Endothelial cell (in vitro differentiated cells): ENCODE data around the gene PTPRN2. TPM values are rescaled to one million over a fixed set of nuclear protein-coding genes. Genes with fewer than 3 reads are reported as not detected.

Experiments
- DNase-seq: peaks from one replicate; pipeline ENCODE4 v3.0.0; 2021; ENCODE audit warnings: low spot score
- H3K27ac Mint-ChIP-seq: one replicate; pipeline ENCODE4 v1.8.0; 2021; ENCODE audit warnings: mixed read lengths, inconsistent platforms; ENCODE audit not compliant: unreplicated experiment
- H3K27me3 Mint-ChIP-seq: one replicate; pipeline ENCODE4 v1.8.0; 2021; ENCODE audit warnings: mild to moderate bottlenecking, moderate library complexity, mixed read lengths, inconsistent platforms; ENCODE audit not compliant: unreplicated experiment
- H3K36me3 Mint-ChIP-seq: one replicate; pipeline ENCODE4 v1.8.0; 2021; ENCODE audit warnings: mild to moderate bottlenecking, low read depth, mixed read lengths, inconsistent platforms; ENCODE audit not compliant: unreplicated experiment
- H3K4me1 Mint-ChIP-seq: one replicate; pipeline ENCODE4 v1.8.0; 2021; ENCODE audit warnings: mild to moderate bottlenecking, mixed read lengths, inconsistent platforms; ENCODE audit not compliant: unreplicated experiment
- H3K4me3 Mint-ChIP-seq: one replicate; pipeline ENCODE4 v1.8.0; 2021; ENCODE audit warnings: mild to moderate bottlenecking, mixed read lengths, inconsistent platforms; ENCODE audit not compliant: unreplicated experiment
- H3K9me3 Mint-ChIP-seq: one replicate; pipeline ENCODE4 v1.8.0; 2021; ENCODE audit warnings: mixed read lengths, inconsistent platforms; ENCODE audit not compliant: unreplicated experiment
- total RNA-seq: library from RNA; stranded (reverse); fragmentation: NEBNext Ultra II Directional; extraction: Animal tissue kit (Norgen Biotek cat#: 25700); gene quantifications from one replicate; pipeline ENCODE4 v1.2.1, GENCODE V29; 2021; ENCODE audit not compliant: unreplicated experiment
- TF ChIP-seq, protein P1 (sequence below): fragments of 200-600 bp; sonication (generic); IDR thresholded peaks from one replicate; pipeline ENCODE4 v1.5.0; 2021; ENCODE audit warnings: antibody characterized with exemption; ENCODE audit not compliant: unreplicated experiment

The PTPRN2 gene
- total RNA-seq, 1 donor from 2014 or later = 0.18 TPM

DNA sequence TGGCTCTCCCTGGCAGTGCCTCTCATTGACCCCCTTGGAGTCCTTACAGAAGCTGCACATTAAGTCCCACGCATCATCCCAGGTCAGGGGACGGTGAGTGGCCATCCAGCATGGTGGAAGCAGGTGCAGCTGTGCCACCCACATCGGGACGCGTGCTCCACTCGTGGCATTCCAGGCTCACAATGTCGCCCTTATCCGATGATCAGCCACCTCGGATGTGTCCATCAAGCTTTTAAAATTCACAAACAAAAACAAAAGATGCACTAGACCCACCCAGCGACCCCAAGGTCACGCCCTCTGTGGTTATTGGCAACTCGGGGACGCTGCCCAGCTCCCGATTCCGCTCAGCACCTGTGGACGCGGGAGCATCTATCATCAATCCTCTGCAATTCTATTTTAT is 530.9 kb downstream of the PTPRN2 start:
- peaks cover 30% of the 10 kb centered on the region for H3K36me3 Mint-ChIP-seq
- H3K4me3 Mint-ChIP-seq = no peak overlapping the region
- H3K9me3 Mint-ChIP-seq = peaks cover 45% of the 10 kb centered on the region
- no peaks in the 10 kb centered on the region for H3K4me1 Mint-ChIP-seq
- H3K27me3 Mint-ChIP-seq = peaks cover 18% of the 10 kb centered on the region
- H3K27ac Mint-ChIP-seq = no peak overlapping the region
- no peak for DNase-seq
- TF ChIP-seq, protein P1, sequence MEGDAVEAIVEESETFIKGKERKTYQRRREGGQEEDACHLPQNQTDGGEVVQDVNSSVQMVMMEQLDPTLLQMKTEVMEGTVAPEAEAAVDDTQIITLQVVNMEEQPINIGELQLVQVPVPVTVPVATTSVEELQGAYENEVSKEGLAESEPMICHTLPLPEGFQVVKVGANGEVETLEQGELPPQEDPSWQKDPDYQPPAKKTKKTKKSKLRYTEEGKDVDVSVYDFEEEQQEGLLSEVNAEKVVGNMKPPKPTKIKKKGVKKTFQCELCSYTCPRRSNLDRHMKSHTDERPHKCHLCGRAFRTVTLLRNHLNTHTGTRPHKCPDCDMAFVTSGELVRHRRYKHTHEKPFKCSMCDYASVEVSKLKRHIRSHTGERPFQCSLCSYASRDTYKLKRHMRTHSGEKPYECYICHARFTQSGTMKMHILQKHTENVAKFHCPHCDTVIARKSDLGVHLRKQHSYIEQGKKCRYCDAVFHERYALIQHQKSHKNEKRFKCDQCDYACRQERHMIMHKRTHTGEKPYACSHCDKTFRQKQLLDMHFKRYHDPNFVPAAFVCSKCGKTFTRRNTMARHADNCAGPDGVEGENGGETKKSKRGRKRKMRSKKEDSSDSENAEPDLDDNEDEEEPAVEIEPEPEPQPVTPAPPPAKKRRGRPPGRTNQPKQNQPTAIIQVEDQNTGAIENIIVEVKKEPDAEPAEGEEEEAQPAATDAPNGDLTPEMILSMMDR = no peak

DNA sequence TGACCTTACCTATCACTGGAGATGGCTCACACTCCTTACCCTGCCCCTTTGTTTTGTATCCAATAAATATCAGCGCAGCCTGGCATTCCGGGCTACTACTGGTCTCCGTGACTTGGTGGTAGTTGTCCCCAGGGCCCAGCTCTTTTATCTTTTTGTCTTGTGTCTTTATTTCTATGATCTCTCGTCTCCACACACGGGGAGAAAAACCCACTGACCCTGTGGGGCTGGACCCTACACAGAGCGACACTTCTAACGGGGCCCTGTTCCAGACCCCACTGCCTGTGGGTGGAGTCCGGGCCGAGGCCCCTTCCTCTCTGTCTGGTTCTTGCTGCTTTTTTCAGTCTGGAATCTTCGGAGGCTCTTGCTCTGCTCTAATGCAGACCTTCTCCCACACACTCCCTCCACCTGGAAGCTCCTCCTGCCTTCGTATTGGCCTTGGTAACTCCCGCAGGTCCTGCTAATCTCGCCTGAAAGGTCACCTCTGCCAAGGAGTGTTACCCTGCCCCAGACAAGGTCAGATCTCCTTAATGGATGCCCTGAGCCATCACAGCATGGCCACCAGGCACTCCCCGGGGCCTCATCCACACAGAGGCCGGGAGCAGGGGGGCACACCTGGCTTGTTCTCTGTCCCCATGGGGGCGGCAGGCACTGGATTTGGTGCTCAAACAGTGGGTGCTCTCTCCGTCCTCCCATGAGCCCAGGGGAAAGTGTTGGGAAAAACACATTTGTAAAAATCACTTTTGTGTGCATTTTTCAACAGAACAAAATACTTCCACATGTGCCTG is 531.7 kb downstream of the PTPRN2 start:
- no peak for DNase-seq
- Mint-ChIP-seq H3K36me3 (peaks cover 25% of the 10 kb centered on the region), H3K4me3 (no peak overlapping the region), H3K9me3 (peaks cover 42% of the 10 kb centered on the region), H3K27ac (no peak overlapping the region), H3K27me3 (peaks cover 21% of the 10 kb centered on the region), H3K4me1 (no peaks in the 10 kb centered on the region)
- TF ChIP-seq, protein P1 = no peak

DNA sequence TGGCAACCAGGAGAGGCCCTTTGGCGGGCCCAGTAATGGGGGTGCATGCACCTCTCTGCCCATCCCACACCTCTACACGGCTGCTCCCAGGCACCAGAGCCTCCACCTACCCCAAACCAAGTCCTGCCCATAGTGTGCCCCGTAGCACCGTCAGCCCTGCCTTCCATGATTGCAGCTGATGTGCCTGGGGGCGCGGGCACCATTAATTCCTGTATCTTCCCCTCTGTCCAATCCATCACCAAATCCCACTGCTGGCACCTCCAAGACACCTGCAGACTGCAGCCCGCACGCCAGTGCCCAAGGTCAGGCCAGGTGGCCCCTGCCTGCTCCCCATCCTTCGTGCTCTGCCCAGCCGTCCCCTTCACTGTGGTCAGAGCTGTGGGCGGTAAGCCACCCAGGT is 533.0 kb downstream of the PTPRN2 start:
- Mint-ChIP-seq H3K9me3 (peaks cover 47% of the 10 kb centered on the region), H3K4me1 (no peaks in the 10 kb centered on the region), H3K4me3 (no peak overlapping the region), H3K36me3 (peaks cover 23% of the 10 kb centered on the region), H3K27ac (no peak overlapping the region), H3K27me3 (peaks cover 18% of the 10 kb centered on the region)
- no peak for DNase-seq
- TF ChIP-seq, protein P1 = no peak

DNA sequence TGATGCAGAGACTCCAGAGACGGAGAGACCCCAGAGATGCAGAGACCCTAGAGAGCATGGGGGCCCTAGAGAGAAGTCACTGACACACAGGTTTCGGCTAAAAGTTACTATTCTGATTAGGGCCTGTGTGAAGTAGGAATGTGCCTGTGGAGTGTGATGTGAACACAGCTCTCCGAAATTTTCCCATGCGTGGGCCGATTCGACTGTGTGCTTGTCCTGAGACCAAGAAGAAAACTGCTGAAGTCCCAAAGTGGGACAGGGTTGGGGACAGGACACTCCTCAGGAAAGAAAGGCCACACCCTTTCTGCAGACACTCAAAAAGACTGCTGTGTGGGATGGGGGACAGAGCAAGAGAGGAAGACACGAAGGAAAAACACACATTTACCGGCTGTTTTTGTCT is 533.5 kb downstream of the PTPRN2 start:
- H3K9me3 Mint-ChIP-seq = peaks cover 47% of the 10 kb centered on the region
- peaks cover 18% of the 10 kb centered on the region for H3K27me3 Mint-ChIP-seq
- TF ChIP-seq, protein P1 = no peak
- DNase-seq = no peak
- H3K4me3 Mint-ChIP-seq = no peak overlapping the region
- H3K36me3 Mint-ChIP-seq = peaks cover 23% of the 10 kb centered on the region
- H3K4me1 Mint-ChIP-seq = no peaks in the 10 kb centered on the region
- H3K27ac Mint-ChIP-seq = no peak overlapping the region

DNA sequence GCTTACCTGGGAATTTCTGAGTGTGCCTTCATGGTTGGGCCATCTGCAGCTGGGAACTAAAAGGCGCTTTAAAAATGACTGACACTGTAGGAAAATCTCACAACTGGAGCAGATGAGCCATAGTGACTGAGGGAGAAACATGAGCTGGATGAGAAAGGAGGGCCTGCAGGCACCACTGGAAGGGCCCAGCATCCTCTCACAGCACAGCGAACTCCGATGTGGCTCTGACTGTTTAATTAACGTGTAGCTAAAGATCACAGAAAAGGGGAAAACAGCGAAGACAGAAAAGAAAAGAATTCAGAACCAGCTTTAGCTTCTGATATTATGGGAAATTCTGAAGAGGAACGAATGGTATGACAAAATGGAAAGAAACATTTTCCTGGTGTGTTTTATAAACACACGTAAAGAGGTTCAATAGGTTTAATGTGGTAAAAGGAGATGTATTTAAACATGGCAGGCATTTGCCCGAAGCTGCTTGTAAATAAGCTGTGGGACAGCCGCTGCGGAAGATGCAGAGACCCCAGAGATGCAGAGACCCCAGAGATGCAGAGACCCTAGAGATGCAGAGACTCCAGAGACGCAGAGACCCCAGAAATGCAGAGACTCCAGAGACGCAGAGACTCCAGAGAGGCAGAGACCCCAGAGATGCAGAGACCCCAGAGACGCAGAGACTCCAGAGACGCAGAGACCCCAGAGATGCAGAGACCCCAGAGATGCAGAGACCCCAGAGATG is 534.3 kb downstream of the PTPRN2 start:
- no peaks in the 10 kb centered on the region for H3K4me1 Mint-ChIP-seq
- peaks cover 47% of the 10 kb centered on the region for H3K9me3 Mint-ChIP-seq
- peak overlapping the region; percentile 28 for H3K4me3 Mint-ChIP-seq
- peaks cover 18% of the 10 kb centered on the region for H3K27me3 Mint-ChIP-seq
- TF ChIP-seq, protein P1 = no peak
- H3K27ac Mint-ChIP-seq = no peak overlapping the region
- H3K36me3 Mint-ChIP-seq = peaks cover 23% of the 10 kb centered on the region
- no peak for DNase-seq
